Suprapubic skin (tissue), 3 donors: ENCODE data around the gene PISD.

ENCODE experiments used
- POLR2A ChIP-seq, 2 donors: fragments of 450-650 bp; IDR thresholded peaks; one replicate each; pipeline ENCODE4 v1.6.1; 2017; ENCODE audit warnings: antibody characterized with exemption in 2 of 2, mild to moderate bottlenecking in 2 of 2, moderate library complexity in 2 of 2
- TF ChIP-seq, protein P1 (sequence below), 2 donors: fragments of 200-600 bp in 1 of 2; fragments of 450-650 bp in 1 of 2; sonication (generic) in 1 of 2; IDR thresholded peaks; one replicate each; pipeline ENCODE4 v1.5.1; 2016 to 2019; ENCODE audit warnings: antibody characterized with exemption in 2 of 2, mild to moderate bottlenecking in 1 of 2, moderate library complexity in 1 of 2

DNA sequence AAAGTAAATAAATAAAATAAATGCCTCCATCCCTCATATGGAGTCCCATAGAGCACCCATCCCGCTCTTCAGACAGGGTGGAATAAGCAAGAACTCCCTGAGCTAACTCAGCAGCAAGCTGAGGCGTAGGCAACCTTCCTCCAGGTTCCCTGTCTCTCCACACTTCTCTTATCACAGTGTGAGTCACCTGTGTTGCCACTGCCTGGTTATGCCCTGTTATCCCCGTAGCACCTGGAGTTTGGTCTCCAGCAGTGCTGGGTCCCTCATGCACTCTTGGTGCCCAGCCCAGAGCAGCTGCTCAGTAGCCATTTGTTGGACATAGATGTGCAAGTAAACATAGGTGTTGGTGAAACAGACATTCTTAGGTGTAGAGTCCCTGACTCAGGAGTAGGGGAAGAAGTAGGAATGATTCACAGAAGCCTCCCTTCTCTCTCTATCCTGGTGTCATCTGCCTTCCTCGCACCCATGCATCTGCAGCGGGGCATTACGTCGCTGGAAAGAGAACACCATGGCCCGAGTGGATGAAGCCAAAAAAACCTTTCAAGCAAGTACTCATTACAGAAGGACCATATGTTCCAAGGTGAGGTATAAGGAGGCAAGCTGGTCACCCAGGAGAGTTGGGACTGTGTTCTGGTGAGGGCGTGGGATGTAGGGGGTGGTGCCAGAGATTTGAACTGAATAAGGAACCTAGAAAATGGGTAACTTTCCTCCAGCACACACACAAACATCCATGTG, 56.0 kb downstream of the PISD start:
- TF ChIP-seq POLR2A (IDR thresholded peaks at IDR 0.05) = no peak
- TF ChIP-seq, protein P1, sequence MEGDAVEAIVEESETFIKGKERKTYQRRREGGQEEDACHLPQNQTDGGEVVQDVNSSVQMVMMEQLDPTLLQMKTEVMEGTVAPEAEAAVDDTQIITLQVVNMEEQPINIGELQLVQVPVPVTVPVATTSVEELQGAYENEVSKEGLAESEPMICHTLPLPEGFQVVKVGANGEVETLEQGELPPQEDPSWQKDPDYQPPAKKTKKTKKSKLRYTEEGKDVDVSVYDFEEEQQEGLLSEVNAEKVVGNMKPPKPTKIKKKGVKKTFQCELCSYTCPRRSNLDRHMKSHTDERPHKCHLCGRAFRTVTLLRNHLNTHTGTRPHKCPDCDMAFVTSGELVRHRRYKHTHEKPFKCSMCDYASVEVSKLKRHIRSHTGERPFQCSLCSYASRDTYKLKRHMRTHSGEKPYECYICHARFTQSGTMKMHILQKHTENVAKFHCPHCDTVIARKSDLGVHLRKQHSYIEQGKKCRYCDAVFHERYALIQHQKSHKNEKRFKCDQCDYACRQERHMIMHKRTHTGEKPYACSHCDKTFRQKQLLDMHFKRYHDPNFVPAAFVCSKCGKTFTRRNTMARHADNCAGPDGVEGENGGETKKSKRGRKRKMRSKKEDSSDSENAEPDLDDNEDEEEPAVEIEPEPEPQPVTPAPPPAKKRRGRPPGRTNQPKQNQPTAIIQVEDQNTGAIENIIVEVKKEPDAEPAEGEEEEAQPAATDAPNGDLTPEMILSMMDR (IDR thresholded peaks at IDR 0.05) = no peak
